C4-2B (cell line): ENCODE data around the gene PRIMA1.

Experiments used
- CTCF ChIP-seq: fragments of 450-650 bp; conservative IDR thresholded peaks from 2 replicates; pipeline ENCODE4 v1.5.1; 2017; ENCODE audit warnings: mild to moderate bottlenecking
- ZFX ChIP-seq: fragments of 450-650 bp; IDR thresholded peaks from 2 replicates; pipeline ENCODE4 v1.6.1; 2017

- no peak for TF ChIP-seq CTCF
- TF ChIP-seq ZFX: no peak
Observed at GRCh38 chr14:93824518-93825234, 36.4 kb upstream of the PRIMA1 start.
